H1 (cell line): ENCODE data around the gene SLC25A48. TPM values are rescaled to one million over a fixed set of nuclear protein-coding genes. Genes with fewer than 3 reads are reported as not detected.

Experiments used
- CTCF ChIA-PET: fragments of 300-600 bp; sonication (Branson Sonifier 250); formaldehyde crosslinking; loops from one replicate; lab custom pipeline; 2021; ENCODE audit not compliant: partially characterized antibody; lab: Charles Lee
- POLR2A ChIA-PET: fragments of 300-600 bp; sonication (Branson Sonifier 250); formaldehyde crosslinking; loops from one replicate; lab custom pipeline; 2021; ENCODE audit warnings: inconsistent platforms; ENCODE audit not compliant: partially characterized antibody; lab: Charles Lee
- DNase-seq, 2 experiments: peaks; one replicate each; pipeline versions ENCODE4 v3.0.0 to v3.0.0-alpha.2; 2010 to 2022; ENCODE audit warnings: low spot score in 2 of 2, low read depth in 1 of 2, mixed read lengths in 1 of 2
- FAIRE-seq: peaks from 2 replicates; lab custom pipeline; 2011; peaks lifted over from hg19 to GRCh38; lab: Jason Lieb, UNC
- H2AFZ ChIP-seq: 2 replicates; pipeline ENCODE4 v1.8.1; 2012; ENCODE audit warnings: low read length, inconsistent platforms
- H2AK5ac ChIP-seq: 2 replicates; pipeline ENCODE4 v1.6.1; 2013; ENCODE audit warnings: low read depth, low read length
- H2BK120ac ChIP-seq: replicated peaks from 2 replicates; pipeline ENCODE3; 2013; ENCODE audit warnings: low read depth, low read length, inconsistent platforms
- H2BK12ac ChIP-seq: 2 replicates; pipeline ENCODE4 v1.6.1; 2013; ENCODE audit warnings: low read depth, low read length
- H2BK15ac ChIP-seq: 2 replicates; pipeline ENCODE4 v1.6.1; 2013; ENCODE audit warnings: low read length
- H2BK20ac ChIP-seq: 2 replicates; pipeline ENCODE4 v1.6.1; 2013; ENCODE audit warnings: low read length
- H2BK5ac ChIP-seq: 2 replicates; pipeline ENCODE4 v1.6.1; 2013; ENCODE audit warnings: low read depth, low read length
- H3K14ac ChIP-seq: 2 replicates; pipeline ENCODE4 v1.6.1; 2013; ENCODE audit warnings: inconsistent platforms; ENCODE audit not compliant: insufficient read length
- H3K18ac ChIP-seq: 2 replicates; pipeline ENCODE4 v1.6.1; 2013; ENCODE audit warnings: low read length; ENCODE audit errors: extremely low read depth
- H3K23ac ChIP-seq: 2 replicates; pipeline ENCODE4 v1.6.1; 2013; ENCODE audit warnings: inconsistent platforms; ENCODE audit not compliant: insufficient read length
- H3K23me2 ChIP-seq: 2 replicates; pipeline ENCODE4 v1.6.1; 2013; ENCODE audit warnings: low read depth, low read length
- H3K27ac ChIP-seq: 2 replicates; pipeline ENCODE4 v1.6.1; 2011; ENCODE audit warnings: low read depth, low read length, inconsistent platforms
- H3K27me3 ChIP-seq, 4 experiments: replicated peaks in 1 of 4; 1 replicate in 1 of 4; 2 replicates in 3 of 4; pipeline versions ENCODE4 v1.6.1 to v1.8.1; 2011 to 2013; ENCODE audit warnings: low read length in 3 of 4, mild to moderate bottlenecking in 3 of 4, inconsistent platforms in 2 of 4, mixed read lengths in 2 of 4, moderate library complexity in 1 of 4; ENCODE audit not compliant: control insufficient read depth in 3 of 4, insufficient read depth in 3 of 4; ENCODE audit errors: extremely low read depth in 1 of 4
- H3K36me3 ChIP-seq, 4 experiments: 2 replicates each; pipeline versions ENCODE4 v1.6.1 to v1.8.1; 2011 to 2013; ENCODE audit warnings: mild to moderate bottlenecking in 4 of 4, low read length in 3 of 4, moderate library complexity in 2 of 4, control low read depth in 1 of 4, inconsistent platforms in 1 of 4; ENCODE audit not compliant: insufficient read depth in 4 of 4, control insufficient read depth in 2 of 4
- H3K4ac ChIP-seq: replicated peaks from 2 replicates; pipeline ENCODE3; 2013; ENCODE audit warnings: low read length, low read depth, mixed read lengths, inconsistent platforms; ENCODE audit not compliant: insufficient read length
- H3K4me1 ChIP-seq, 4 experiments: replicated peaks in 1 of 4; 1 replicate in 1 of 4; 2 replicates in 3 of 4; pipeline versions ENCODE4 v1.6.1 to v1.8.1; 2011 to 2013; ENCODE audit warnings: low read length in 3 of 4, inconsistent platforms in 2 of 4, mixed read lengths in 1 of 4; ENCODE audit not compliant: insufficient read depth in 4 of 4, control insufficient read depth in 3 of 4
- H3K4me2 ChIP-seq, 2 experiments: 2 replicates each; pipeline versions ENCODE4 v1.6.1 to v1.8.1; 2011 to 2013; ENCODE audit warnings: low read depth in 2 of 2, low read length in 2 of 2, control low read depth in 1 of 2, inconsistent platforms in 1 of 2, mild to moderate bottlenecking in 1 of 2; ENCODE audit not compliant: insufficient read depth in 1 of 2
- H3K4me3 ChIP-seq, 4 experiments: fragments of 200-600, 300-600 bp in 1 of 4; sonication (generic), shearing (Covaris generic), sonication (Bioruptor Twin) in 1 of 4; 2 replicates each; pipeline versions ENCODE4 v1.5.1 to v1.8.1; 2011 to 2016; ENCODE audit warnings: low read length in 4 of 4, low read depth in 3 of 4, control low read depth in 2 of 4, inconsistent platforms in 2 of 4, mild to moderate bottlenecking in 2 of 4, mixed read lengths in 1 of 4, moderate library complexity in 1 of 4; ENCODE audit not compliant: insufficient read depth in 2 of 4; ENCODE audit errors: extremely low read depth in 1 of 4
- H3K56ac ChIP-seq: replicated peaks from 2 replicates; pipeline ENCODE3; 2013; ENCODE audit warnings: low read depth, mild to moderate bottlenecking, mixed read lengths, low read length, inconsistent platforms; ENCODE audit not compliant: insufficient read length
- H3K79me1 ChIP-seq: 2 replicates; pipeline ENCODE4 v1.6.1; 2013; ENCODE audit warnings: low read depth, low read length, control low read depth
- H3K79me2 ChIP-seq, 2 experiments: 2 replicates each; pipeline versions ENCODE4 v1.6.1 to v1.8.1; 2012 to 2013; ENCODE audit warnings: low read length in 2 of 2, mild to moderate bottlenecking in 2 of 2, inconsistent platforms in 1 of 2; ENCODE audit not compliant: insufficient read depth in 2 of 2, control insufficient read depth in 1 of 2
- H3K9ac ChIP-seq, 4 experiments: replicated peaks in 1 of 4; 1 replicate in 1 of 4; 2 replicates in 3 of 4; pipeline versions ENCODE4 v1.6.1 to v1.8.1; 2011 to 2013; ENCODE audit warnings: low read depth in 3 of 4, low read length in 3 of 4, control low read depth in 2 of 4, mild to moderate bottlenecking in 2 of 4, moderate library complexity in 2 of 4, inconsistent platforms in 1 of 4; ENCODE audit errors: extremely low read depth in 1 of 4
- H3K9me3 ChIP-seq, 2 experiments: 2 replicates each; pipeline versions ENCODE4 v1.6.1 to v1.8.1; 2012 to 2013; ENCODE audit warnings: mild to moderate bottlenecking in 2 of 2, moderate library complexity in 2 of 2, control low read depth in 1 of 2, inconsistent platforms in 1 of 2, low read depth in 1 of 2, low read length in 1 of 2, mixed read lengths in 1 of 2; ENCODE audit not compliant: insufficient read depth in 2 of 2
- H4K20me1 ChIP-seq, 2 experiments: replicated peaks in 1 of 2; 2 replicates each; pipeline versions ENCODE3 to v1.8.1; 2011 to 2013; ENCODE audit warnings: inconsistent platforms in 2 of 2, low read length in 2 of 2, mild to moderate bottlenecking in 1 of 2; ENCODE audit not compliant: insufficient read depth in 2 of 2, control insufficient read depth in 1 of 2
- H4K5ac ChIP-seq: 2 replicates; pipeline ENCODE4 v1.6.1; 2013; ENCODE audit warnings: low read length, low read depth, mixed read lengths, inconsistent platforms; ENCODE audit not compliant: insufficient read length
- H4K8ac ChIP-seq: 2 replicates; pipeline ENCODE4 v1.8.0; 2013; ENCODE audit warnings: mild to moderate bottlenecking, moderate library complexity, low read length, inconsistent platforms; ENCODE audit not compliant: insufficient read depth; ENCODE audit errors: extremely low read depth
- H4K91ac ChIP-seq: replicated peaks from 2 replicates; pipeline ENCODE3; 2013; ENCODE audit warnings: low read length, mixed read lengths, inconsistent platforms; ENCODE audit not compliant: insufficient read length
- JUN ChIP-seq: IDR thresholded peaks from 2 replicates; pipeline ENCODE4 v1.6.1; 2011; ENCODE audit warnings: low read depth, mild to moderate bottlenecking, improper control_type of control experiment, low read length
- RFX5 ChIP-seq: IDR thresholded peaks from 2 replicates; pipeline ENCODE4 v1.6.1; 2011; ENCODE audit warnings: low read depth, low read length, improper control_type of control experiment, borderline replicate concordance
- TAF7 ChIP-seq: optimal IDR thresholded peaks from 2 replicates; pipeline ENCODE3; 2011; ENCODE audit warnings: low read depth, mild to moderate bottlenecking, inconsistent platforms, low read length, moderate library complexity, borderline replicate concordance
- WGBS, 2 experiments: shearing (Covaris generic) in 1 of 2; methylation state at CpG; one replicate each; pipeline versions ENCODE4 v1.1.6 to v1.1.7; 2013 to 2015; ENCODE audit warnings: low lambda C conversion rate in 2 of 2, mixed read lengths in 2 of 2, inconsistent platforms in 1 of 2, low coverage in 1 of 2, missing lambda C conversion rate in 1 of 2; ENCODE audit not compliant: insufficient replicate concordance in 2 of 2, insufficient coverage in 1 of 2, insufficient read length in 1 of 2; ENCODE audit errors: extremely low coverage in 1 of 2, missing lambda C conversion rate in 1 of 2; 5-methylcytosine and 5-hydroxymethylcytosine counted together
- polyA plus RNA-seq, 7 experiments: library from polyadenylated mRNA; depleted of rRNA in 3 of 7; stranded (reverse) in 5 of 7; unstranded in 2 of 7; fragments of >200 nt in 5 of 7; fragments of 200-250 nt in 2 of 7; gene quantifications; 1 replicate in 5 of 7; 2 replicates in 1 of 7; 4 replicates in 1 of 7; pipeline versions ENCODE4 v1.2.1 to v1.2.3, GENCODE V29; 2011 to 2013; ENCODE audit warnings: missing spikeins in 2 of 7, mixed read lengths in 2 of 7
- total RNA-seq: library from RNA; stranded (reverse); fragmentation: NEBNext Ultra II Directional; extraction: Animal tissue kit (Norgen Biotek cat#: 25700); gene quantifications from 2 replicates; pipeline ENCODE4 v1.2.1, GENCODE V29; 2021
- TF ChIP-seq, protein P1 (sequence below): IDR thresholded peaks from 2 replicates; pipeline ENCODE4 v1.6.1; 2012; ENCODE audit warnings: inconsistent platforms

The SLC25A48 gene
- total and polyA plus RNA-seq, 2 of the 8 experiments (the other 6 are each of a cell fraction or from before 2014, with no cell fraction given): 1.3 to 1.8 TPM

DNA sequence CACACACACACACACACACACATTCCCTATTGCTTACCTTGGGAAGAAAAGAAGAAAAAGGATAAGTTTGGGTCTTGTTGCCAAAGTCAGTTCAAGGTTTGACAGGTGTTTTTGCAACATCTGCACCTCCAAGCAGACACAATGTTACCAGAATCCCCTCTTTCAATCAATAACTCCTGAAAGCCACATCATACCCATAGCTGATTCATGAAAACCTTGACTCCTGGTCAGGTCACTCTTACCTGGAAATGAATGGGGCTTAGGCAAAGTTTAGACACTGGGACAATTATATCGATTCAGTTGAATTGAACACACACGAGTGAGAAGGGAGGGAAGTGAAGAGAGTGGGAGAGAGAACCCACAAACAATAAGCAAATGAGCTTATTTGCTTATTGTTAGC is 34.2 kb downstream of the SLC25A48 start:
- no peak overlapping the region for H2BK15ac ChIP-seq
- TF ChIP-seq JUN (no peak), RFX5 (no peak), TAF7 (no peak)
- TF ChIP-seq, protein P1, sequence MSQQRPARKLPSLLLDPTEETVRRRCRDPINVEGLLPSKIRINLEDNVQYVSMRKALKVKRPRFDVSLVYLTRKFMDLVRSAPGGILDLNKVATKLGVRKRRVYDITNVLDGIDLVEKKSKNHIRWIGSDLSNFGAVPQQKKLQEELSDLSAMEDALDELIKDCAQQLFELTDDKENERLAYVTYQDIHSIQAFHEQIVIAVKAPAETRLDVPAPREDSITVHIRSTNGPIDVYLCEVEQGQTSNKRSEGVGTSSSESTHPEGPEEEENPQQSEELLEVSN: no peak
- no peaks in the 10 kb centered on the region for H3K4me1 ChIP-seq
- no peaks in the 10 kb centered on the region for H3K9me3 ChIP-seq
- no peak overlapping the region for H3K14ac ChIP-seq
- no peak overlapping the region for H4K8ac ChIP-seq
- no peak overlapping the region for H3K23ac ChIP-seq
- ChIA-PET CTCF (interaction anchor here (0.8 to 1.9 kb wide), 4 partner anchors 34 to 315 kb away, joined by 3 to 7 read pairs (median 4); partner anchors contain the start of gene SLC25A48), POLR2A (no interaction called here)
- H4K20me1 ChIP-seq: no peaks in the 10 kb centered on the region
- no peak overlapping the region for H2AFZ ChIP-seq
- no peak overlapping the region for H3K4ac ChIP-seq
- no peaks in the 10 kb centered on the region; a peak in 1 of 7 replicates for H3K27me3 ChIP-seq
- H3K23me2 ChIP-seq: no peaks in the 10 kb centered on the region
- whole genome bisulfite sequencing, 2 experiments: 65% methylated on average over 2 of the region's 2 CpGs; no CpG with 5 or more reads in 1 of the 2 experiments
- H3K79me2 ChIP-seq: no peaks in the 10 kb centered on the region
- no peak overlapping the region for H4K5ac ChIP-seq
- H3K9ac ChIP-seq: no peak overlapping the region
- no peak overlapping the region for H4K91ac ChIP-seq
- H2BK5ac ChIP-seq: no peak overlapping the region
- H3K56ac ChIP-seq: no peak overlapping the region
- no peak for FAIRE-seq
- H3K18ac ChIP-seq: no peak overlapping the region
- H3K4me2 ChIP-seq: no peak overlapping the region
- no peak overlapping the region for H3K4me3 ChIP-seq
- H2AK5ac ChIP-seq: no peak overlapping the region
- DNase-seq: no peak
- H3K27ac ChIP-seq: no peak overlapping the region
- no peak overlapping the region for H2BK12ac ChIP-seq
- no peak overlapping the region for H2BK120ac ChIP-seq
- H3K79me1 ChIP-seq: no peaks in the 10 kb centered on the region
- no peaks in the 10 kb centered on the region for H3K36me3 ChIP-seq
- H2BK20ac ChIP-seq: no peak overlapping the region
